ENCODE data around the gene YJEFN3. TPM values are rescaled to one million over a fixed set of nuclear protein-coding genes. Genes with fewer than 3 reads are reported as not detected.

YJEFN3 gene
- total RNA-seq, 1 donor from 2014 or later = 0.20 TPM

DNA sequence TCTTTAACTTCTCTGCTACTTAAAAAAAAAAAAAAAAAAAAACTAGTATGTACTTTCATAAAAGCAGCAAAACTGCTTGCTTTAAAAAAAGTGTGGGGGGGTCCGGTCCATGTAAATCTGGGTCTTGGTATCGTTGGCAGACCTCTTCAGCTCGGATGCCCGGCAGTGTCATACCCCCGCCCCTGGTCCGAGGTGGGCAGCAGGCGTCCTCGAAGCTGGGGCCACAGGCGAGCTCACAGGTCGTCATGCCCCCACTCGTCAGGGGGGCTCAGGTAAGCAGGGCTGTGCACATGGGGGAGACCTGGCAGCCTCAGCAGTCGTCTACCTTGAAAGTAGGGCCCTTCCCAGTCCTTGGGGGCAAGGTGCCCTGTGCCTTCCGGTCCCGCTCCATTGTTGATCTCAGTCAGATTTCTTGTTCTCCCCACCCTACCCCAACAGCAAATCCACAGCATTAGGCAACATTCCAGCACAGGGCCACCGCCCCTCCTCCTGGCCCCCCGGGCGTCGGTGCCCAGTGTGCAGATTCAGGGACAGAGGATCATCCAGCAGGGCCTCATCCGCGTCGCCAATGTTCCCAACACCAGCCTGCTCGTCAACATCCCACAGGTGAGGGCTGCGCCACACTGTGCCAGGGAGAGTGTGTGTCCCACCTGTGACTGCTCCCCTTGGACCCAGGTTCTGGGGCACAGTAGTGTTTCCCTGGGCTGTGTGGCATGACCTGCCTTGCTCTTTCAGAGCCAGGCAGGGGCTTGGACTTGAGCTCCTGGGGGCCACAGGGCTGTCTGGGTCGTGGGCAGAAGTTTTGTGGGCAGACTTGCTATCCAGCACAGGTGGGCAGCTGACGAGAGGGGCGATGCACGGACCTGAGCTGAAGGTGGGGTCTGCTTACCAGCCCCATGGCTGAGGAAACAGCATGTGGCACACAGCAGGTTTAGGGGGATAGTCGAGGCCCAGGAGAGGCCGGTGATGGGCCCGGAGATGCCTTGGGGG is 32.8 kb upstream of the YJEFN3 start:
- no peak for DNase-seq (ENCODE audit: low read depth in 2 of 2)

DNA sequence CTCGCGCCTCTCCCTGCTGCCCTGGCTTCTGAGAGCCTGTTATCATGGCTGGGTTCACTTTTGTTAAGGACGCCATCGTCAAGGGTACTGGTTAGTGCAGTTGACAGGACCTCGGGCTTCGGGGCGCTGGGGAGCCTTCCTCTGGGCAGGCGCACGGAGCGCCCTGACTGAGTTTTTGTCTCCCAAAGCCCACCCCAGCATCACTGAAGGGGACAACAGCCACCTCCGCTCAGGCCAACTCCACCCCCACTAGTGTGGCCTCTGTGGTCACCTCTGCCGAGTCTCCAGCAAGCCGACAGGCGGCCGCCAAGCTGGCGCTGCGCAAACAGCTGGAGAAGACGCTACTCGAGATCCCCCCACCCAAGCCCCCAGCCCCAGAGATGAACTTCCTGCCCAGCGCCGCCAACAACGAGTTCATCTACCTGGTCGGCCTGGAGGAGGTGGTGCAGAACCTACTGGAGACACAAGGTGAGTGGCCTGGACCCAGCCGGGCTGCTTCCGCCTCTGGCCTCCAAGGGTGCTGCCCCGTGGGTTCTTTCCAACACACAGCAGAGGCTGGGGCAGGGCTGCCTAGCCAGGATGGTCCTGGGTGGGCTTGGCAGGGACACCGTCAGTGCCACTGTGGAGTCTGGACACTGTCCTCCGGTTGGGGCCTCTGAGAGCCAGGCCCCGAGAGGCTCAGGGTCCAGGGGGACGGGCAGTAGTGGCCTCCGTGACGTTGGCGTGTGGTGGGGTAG is 30.3 kb upstream of the YJEFN3 start:
- no peak for DNase-seq (ENCODE audit: low read depth in 2 of 2)

- DNase-seq (ENCODE audit: low read depth in 2 of 2) = no peak
Measured at GRCh38 chr19:19499272-19499995, 29.3 kb upstream of the YJEFN3 start.

DNA sequence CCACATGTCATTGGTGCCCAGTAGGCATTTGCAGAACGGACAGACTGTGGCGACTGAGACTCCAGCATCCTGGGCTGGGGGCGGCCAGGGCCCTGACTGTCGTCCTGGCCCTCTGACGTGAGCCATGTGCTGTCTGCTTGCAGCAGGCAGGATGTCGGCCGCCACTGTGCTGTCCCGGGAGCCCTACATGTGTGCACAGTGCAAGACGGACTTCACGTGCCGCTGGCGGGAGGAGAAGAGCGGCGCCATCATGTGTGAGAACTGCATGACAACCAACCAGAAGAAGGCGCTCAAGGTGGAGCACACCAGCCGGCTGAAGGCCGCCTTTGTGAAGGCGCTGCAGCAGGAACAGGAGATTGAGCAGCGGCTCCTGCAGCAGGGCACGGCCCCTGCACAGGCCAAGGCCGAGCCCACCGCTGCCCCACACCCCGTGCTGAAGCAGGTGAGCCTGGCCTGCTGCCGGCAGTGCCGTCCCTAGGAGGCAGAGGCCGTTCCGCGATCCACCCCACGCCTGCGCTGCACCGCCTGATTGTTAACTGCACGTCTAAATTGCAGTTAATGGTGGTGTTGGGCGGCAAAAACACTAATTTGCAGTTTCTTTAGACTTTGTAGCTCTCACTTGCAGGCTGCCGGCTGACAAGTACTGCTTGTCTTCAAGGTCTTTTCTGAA is 27.6 kb upstream of the YJEFN3 start:
- no peak for DNase-seq (ENCODE audit: low read depth in 2 of 2)

- DNase-seq (ENCODE audit: low read depth in 2 of 2) = no peak
Measured at GRCh38 chr19:19501798-19502197, 26.9 kb upstream of the YJEFN3 start.

DNA sequence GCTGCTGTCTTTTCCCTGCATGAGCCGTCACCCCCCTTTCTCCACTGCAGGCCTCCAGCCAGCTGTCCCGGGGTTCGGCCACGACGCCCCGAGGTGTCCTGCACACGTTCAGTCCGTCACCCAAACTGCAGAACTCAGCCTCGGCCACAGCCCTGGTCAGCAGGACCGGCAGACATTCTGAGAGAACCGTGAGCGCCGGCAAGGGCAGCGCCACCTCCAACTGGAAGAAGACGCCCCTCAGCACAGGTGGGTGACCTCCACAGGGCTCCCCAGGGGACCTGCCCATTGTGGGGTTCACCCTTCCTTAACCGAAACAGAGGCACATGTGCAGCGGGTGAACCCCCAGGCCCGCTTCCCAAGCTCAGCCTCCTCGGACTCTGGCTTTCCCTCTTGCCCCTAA is 26.4 kb upstream of the YJEFN3 start:
- no peak for DNase-seq (ENCODE audit: low read depth in 2 of 2)

GRCh38 chr19:19502808-19503602 is 25.7 kb upstream of the YJEFN3 start:
- no peak for DNase-seq (ENCODE audit: low read depth in 2 of 2)

DNA sequence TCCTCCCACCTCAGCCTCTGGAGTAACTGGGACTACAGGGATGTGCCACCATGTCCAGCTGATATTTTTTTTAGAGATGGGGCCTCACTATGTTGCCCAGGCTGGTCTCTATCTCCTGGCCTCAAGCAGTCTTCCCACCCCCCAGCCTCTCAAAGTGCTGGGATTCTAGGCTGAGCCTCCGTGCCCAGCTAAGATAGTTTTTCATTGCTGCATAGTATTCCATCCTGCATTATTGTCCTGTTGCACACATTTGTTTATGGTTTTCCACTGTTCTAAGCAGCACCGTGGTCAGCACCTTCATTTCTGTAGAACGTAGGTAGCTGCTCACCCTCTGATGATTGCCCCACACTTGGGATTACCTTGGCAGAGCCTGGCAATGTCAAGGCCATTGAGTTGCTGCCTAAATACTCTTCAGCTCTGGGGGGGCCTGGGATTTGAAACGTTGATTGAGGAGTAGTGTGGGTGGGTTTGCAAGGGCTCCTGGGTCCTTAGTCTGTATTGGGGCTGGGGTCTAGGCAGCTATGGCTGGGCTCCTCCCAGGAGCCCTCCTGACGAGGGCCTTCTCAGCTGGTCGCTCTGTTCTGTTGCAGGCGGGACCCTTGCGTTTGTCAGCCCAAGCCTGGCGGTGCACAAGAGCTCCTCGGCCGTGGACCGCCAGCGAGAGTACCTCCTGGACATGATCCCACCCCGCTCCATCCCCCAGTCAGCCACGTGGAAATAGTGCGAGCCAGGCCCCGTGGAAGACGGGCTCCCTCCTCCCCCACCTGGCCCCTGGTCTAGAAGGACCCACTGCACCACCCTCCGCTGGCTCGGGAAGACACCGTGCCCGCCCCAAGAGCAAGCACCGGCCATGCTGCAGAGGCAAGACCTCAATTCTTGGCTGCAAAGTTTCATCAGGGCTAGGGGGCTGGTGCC is 23.7 kb upstream of the YJEFN3 start:
- no peak for DNase-seq (ENCODE audit: low read depth in 2 of 2)

DNA sequence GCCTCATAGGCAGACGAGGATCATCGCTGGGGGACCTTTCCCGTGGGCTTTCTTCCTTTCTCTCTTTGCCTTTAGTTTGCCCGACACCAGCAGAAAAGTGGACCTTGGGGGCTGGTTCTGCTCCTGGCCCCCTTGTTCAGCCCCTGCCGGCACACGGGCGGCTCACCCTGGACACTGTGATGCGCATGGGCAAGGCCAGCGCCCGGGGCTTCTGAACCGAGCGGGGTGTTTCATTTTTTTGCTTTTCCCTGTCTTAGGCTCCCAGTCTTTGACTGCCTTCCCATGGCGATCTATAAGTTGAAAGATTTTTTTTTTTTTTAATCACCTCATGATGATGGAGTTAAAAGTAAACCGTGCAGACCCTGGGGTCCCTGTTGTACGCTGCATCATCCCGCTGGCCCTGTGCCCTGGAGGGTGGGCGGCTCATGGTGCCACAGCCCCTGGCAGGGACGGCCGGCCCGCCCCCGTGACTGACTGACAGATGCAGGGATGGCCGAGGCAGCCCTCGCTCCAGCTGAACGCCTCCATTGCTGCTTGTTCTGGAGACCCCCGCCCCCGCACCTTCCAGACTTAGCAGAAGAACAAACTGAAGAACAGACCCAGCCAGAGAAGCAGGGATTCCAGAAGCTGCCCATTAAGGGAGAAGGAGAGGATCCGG is 22.9 kb upstream of the YJEFN3 start:
- no peak for DNase-seq (ENCODE audit: low read depth in 2 of 2)

- no peak for DNase-seq (ENCODE audit: low read depth in 2 of 2)
Measured at GRCh38 chr19:19506592-19506991, 22.1 kb upstream of the YJEFN3 start.

GRCh38 chr19:19507354-19507753 is 21.4 kb upstream of the YJEFN3 start:
- DNase-seq (ENCODE audit: low read depth in 2 of 2) = no peak

GRCh38 chr19:19508217-19508616 is 20.5 kb upstream of the YJEFN3 start:
- DNase-seq (ENCODE audit: low read depth in 2 of 2) = no peak

- no peak for DNase-seq (ENCODE audit: low read depth in 2 of 2)
Measured at GRCh38 chr19:19510432-19510831, 18.3 kb upstream of the YJEFN3 start.

- DNase-seq (ENCODE audit: low read depth in 2 of 2) = no peak
Measured at GRCh38 chr19:19513682-19514081, 15.0 kb upstream of the YJEFN3 start.

DNA sequence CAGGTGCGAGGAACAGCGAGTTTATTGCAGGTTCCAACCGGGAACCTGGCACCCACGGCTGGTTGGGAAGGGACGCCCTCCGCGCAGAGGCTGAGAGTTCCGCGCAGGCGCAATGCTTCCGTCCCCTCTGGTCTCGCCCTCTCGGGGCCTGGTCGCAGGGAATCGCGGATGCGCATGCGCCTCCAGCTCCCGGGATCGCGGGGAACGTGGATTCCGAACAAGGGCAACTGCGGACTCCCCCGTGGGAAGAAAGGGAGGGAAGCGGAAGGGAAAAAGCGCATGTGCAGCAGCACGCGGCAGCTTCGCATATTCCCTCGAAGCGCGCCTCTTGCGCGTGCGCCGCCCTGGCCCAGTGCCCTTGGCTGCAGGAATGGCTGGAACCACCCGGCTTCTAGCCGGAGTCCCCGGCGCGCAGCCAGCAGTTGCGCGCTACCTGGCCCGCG is 14.5 kb upstream of the YJEFN3 start:
- DNase-seq (ENCODE audit: low read depth in 2 of 2) = peak; percentile 19 to 81

DNA sequence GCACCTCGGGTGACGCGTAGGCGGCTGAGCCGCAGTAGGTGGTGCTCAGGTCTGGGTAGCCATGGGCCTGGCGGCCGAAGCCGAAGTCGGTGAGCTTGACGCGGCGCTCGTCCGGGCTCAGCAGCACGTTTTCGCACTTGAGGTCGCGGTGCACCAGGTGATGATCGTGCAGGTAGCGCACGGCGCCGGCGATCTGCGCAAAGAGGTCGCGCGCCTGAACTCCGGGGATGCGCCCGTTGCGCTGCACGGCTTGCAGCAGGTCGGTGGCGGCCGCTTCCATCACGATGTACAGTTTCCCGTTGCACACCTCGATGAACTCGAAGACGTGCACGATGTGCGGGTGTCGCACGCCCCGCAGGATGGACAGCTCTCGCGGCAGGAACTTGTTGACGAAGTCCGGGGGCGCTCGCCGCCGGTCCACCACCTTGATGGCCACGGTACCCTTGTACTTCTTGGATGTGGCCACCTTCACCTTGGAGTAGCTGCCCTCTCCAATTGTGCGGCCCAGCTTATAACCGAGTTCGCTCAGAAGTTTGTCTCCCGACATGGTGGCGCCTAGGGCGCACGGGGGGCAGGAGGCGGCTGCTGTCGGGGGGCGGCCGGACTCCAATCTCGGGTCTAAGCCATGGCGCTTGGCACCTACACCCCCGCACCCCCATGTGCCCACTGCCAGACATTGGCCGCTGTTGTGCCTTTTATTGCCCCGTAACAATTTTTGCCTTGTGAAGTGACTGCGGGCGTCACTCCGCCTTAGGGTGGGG is 13.7 kb upstream of the YJEFN3 start, which contains the start of gene TSSK6:
TSSK6 (minus strand) TSS at position 668 of the 761 bp plus-strand sequence; CDS start at position 547, 121 bp downstream.
- DNase-seq (ENCODE audit: low read depth in 2 of 2) = no peak

- DNase-seq (ENCODE audit: low read depth in 2 of 2) = peak; percentile 94 to 96
Measured at GRCh38 chr19:19515642-19516519, 12.8 kb upstream of the YJEFN3 start, which contains the start of gene NDUFA13. NDUFA13 (plus strand) TSS chr19:19516225; CDS start chr19:19516239, 14 bp downstream.

All from lung microvascular endothelial cell (primary cell).